T-helper 2 cell treated with Interferon-gamma antibody and Interleukin-4, amounts not matched to agents 100 ng/mL and 5 ng/mL, for 36 hours (primary cell): ENCODE measurements around the gene CA10. TPM values are rescaled to one million over a fixed set of nuclear protein-coding genes. Genes with fewer than 3 reads are reported as not detected.

Experiments used
- intact Hi-C: fragments of 100-400 bp; cut with micrococcal nuclease; formaldehyde crosslinking; loops from one replicate; pipeline ENCODE4 v1.15.1; 2023
- total RNA-seq: library from RNA; stranded (reverse); gene quantifications from 2 replicates; pipeline ENCODE4 v1.2.3, GENCODE V29; 2022

Gene CA10
- total RNA-seq, 1 donor from 2014 or later, result not detected

GRCh38 chr17:51652529-51652928 lies 506.0 kb downstream of the CA10 start:
- intact Hi-C loops, result no loop called here

- intact Hi-C loops, result no loop called here
Observed at GRCh38 chr17:51651513-51652298, 506.8 kb downstream of the CA10 start.

- intact Hi-C loops, result no loop called here
Observed at GRCh38 chr17:51650772-51651171, 507.7 kb downstream of the CA10 start.

- intact Hi-C loops, result no loop called here
Observed at GRCh38 chr17:51650202-51650601, 508.3 kb downstream of the CA10 start.

GRCh38 chr17:51647826-51648225 lies 510.7 kb downstream of the CA10 start:
- intact Hi-C loops, result no loop called here

DNA sequence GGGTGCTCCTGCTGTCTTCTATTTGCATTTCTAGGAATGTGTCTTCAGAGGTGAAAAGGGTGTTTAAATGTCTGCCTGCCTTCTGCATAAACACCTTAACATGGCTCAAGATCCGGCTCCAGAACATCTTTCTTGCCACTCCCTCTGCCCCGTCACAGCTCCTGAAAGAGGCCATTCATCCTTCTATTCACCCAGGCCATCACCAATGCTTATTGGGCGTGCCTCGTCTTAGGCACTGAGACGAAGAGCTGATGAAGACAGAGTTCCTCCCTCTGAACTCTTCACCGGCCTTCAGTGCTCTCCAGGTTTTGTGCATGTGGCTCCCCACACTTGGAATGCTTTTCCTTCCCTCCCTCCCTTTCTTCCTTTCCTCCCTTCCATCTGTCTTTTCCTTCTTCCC lies 511.4 kb downstream of the CA10 start:
- intact Hi-C loops, result no loop called here

GRCh38 chr17:51646539-51646938 lies 512.0 kb downstream of the CA10 start:
- intact Hi-C loops, result no loop called here

- intact Hi-C loops, result no loop called here
Observed at GRCh38 chr17:51645056-51645455, 513.5 kb downstream of the CA10 start.

DNA sequence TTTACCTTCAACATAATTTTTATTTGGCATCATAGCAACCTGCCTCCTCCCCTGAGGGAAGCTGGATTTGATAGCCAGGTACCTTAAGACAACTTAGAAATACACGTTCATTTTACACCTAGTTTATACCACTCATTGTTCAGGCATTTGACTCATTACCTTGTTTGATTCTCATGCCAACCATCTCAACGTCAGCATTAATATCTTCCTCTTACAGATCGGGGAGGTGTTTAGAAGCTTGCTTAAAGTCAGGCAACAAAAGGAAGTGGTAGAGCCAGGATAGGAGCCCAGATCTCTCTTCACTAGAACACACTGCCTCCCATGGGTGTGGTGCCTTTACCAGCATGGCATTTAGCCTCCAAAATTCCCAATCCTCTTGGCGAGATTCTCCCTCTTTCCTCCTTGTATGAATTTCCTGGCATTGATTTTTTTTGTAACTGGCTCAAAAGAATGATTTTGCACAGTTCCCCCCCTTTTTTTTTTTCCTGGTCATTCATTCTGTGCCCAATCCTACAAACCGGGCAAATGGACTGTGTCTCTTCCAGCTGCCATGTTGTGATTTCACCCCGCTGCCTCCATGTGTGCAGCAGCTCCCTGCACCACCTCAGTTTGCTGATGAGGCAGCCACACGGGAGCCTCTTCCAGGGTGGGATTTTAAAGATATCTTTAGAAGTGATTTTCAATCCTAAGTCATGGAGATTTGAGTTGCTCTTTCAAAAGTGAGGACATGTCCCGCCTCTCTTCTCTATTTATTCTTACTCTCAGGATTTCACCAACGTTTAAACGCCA lies 514.6 kb downstream of the CA10 start:
- intact Hi-C loops, result loop anchor here (5.0 kb wide), 1 partner anchor 272 kb away; no protein-coding TSS in a partner anchor

DNA sequence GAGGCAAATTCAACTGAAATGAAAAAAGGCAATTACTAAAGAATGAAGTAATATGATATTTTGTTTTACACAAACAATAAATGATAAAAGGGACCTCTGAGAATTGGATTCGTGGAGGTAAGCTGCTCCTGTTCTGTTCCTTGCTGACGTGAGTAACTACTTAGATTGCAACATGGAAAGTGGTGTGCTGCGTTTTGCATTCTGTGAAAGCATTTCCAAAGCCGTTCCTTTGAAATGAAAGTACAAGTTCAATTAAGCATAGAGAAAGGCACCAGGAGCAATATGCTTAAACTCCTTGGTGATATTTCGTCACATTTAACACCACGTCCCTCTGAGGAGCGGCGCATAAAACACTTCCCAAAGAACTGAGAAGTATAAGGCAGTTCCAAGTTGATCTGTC lies 516.5 kb downstream of the CA10 start:
- intact Hi-C loops, result loop anchor here (5.0 kb wide), 1 partner anchor 270 kb away; no protein-coding TSS in a partner anchor

DNA sequence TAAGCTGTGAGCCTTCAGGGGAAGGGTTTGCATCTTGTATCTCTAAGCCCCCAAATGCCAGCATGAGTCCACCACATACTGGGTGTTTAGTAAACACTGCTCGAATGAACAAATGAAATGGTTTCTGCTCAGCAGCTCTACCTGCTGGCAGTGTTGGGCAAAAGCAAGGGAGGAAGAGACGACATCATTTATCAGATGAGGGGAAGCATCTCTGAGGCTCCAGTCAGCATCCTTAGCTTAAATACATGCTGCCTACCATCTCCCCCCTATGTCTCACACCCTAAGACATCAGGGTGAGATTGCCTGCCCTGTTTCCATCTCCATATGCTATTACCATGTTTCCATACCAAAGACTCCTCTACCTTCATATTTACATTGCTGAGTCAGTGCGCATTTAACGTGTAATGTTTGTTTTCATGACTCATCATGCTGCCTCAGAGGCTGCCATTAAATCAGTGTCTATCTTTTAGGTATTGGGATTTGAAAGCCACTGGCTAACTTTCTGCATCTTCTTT lies 518.3 kb downstream of the CA10 start:
- intact Hi-C loops, result loop anchor here (5.0 kb wide), 1 partner anchor 268 kb away; no protein-coding TSS in a partner anchor

DNA sequence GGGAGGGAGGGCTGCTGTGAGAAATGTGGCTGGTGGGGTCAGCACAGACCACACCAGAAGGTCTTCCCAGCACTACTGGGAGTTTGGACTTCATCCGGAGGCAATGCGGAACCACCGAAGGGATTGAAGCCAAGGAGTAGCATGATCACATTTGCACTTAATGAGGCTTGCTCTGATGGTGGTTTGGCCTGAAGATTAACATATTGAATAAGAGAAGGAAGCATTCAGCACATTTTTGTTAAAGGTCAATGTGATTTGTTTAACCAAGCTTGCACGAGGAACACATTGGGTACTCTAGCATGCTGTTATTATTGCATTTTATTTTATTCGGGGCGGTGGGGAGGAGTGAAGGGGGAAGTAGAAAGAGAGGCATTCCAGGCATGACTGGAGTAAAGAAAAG lies 519.5 kb downstream of the CA10 start:
- intact Hi-C loops, result no loop called here

DNA sequence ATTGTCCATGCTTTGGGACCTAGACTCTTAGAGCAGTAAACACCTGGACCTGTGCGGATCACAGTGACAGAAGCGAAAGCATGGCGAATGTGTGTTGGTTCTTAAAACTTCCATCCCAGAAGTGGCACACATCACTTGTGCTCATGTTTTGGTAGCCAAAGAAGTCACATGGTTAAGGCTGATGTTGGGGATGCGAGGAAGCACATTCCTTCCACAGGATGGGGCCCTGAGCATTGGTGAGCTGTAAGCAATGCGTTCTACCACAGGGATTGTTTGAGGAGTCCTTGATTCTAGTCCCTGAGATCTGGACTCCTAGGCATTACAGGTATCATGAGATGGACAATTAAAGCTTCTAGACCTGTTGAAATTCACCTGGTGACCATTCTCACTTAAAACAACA lies 522.2 kb downstream of the CA10 start:
- intact Hi-C loops, result no loop called here

GRCh38 chr17:51630101-51630671 lies 528.3 kb downstream of the CA10 start:
- intact Hi-C loops, result no loop called here

- intact Hi-C loops, result no loop called here
Observed at GRCh38 chr17:51629232-51629631, 529.3 kb downstream of the CA10 start.

GRCh38 chr17:51627779-51628178 lies 530.7 kb downstream of the CA10 start:
- intact Hi-C loops, result no loop called here

DNA sequence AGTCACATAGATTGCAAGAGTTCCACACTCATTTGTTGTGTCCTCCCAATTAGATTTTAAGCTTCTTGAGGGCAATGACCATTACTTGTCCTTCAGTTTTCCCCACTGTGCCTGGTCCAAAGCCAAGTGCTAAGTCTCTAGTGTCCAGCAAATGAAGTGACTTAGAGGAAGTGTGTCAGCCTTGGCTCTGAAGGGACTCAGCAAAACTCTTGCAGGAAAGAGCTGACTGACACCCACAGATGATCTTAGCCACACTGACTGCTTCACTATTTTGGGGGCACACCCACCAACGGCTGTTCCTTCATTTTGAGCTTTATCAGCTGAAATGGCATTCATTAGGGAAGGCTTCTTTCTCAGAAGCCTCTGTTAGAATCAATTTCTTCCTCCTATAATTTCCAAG lies 540.0 kb downstream of the CA10 start:
- intact Hi-C loops, result no loop called here

DNA sequence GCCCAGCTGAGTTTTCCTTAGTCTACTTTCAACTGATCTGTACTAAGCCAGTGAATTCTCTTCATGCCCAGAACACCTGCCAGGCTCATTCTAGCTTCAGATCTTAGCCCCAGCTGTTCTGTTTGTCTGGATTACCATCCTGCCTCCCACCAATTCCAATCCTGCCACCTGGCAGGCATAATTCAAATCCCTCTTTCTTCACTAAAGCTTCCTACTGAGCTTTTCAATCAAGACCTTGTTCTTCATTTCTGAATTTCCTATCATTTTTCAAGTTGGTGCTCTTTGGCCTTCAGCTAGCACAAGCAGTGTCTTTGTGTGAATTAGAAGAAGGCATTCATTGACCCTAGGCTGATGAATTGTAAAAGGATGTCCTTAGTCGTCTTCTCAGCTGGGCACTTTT lies 540.5 kb downstream of the CA10 start:
- intact Hi-C loops, result no loop called here

DNA sequence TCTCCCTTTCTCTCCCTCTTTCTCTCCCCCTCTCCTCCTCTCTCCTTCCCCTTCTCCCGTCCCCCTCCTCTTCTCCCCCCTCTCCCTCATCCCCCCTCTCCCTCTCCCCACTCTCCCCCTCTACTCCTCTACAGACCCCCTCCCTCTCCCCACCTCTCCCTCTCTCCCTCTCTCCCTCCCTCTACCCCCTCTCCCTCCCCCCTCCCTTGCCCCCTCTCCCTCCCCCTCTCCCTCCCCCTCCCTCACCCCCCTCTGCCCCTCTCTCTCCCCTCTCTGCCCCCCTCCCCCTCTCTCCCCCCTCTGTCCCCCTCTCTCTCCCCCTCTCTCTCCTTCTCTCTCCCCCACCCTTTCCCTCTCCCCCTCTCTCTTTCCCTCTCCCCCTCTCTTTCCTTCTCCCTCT lies 545.3 kb downstream of the CA10 start:
- intact Hi-C loops, result no loop called here

DNA sequence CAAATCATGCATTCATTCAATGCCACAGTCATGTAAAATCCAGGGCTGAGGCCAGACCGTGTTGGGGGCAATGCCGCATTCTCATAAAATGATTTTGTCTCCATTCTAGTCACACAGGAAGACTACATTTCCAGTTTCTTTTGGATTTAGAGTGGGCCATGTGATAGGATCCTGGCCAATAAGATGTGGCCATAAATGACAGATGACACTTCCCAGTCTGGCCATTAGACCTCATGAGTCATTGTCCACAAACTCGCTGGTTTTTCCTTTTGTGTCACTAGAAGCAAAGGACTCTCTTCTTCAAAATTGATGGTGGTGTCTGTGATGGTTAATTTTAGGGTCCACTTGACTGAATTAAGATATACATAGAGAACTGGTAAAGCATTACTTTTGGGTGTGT lies 545.8 kb downstream of the CA10 start:
- intact Hi-C loops, result no loop called here

- intact Hi-C loops, result no loop called here
Observed at GRCh38 chr17:51611585-51611984, 546.9 kb downstream of the CA10 start.

GRCh38 chr17:51610834-51611233 lies 547.7 kb downstream of the CA10 start:
- intact Hi-C loops, result no loop called here
